GM12873 (cell line): ENCODE measurements around the gene GRAP.

ENCODE experiments used
- CTCF ChIP-seq: IDR thresholded peaks from 2 replicates; pipeline ENCODE4 v1.5.1; 2012; ENCODE audit warnings: low read depth, mild to moderate bottlenecking, moderate library complexity, low read length, control low read depth; ENCODE audit not compliant: insufficient read depth; ENCODE audit errors: missing control alignments

GRAP gene

GRCh38 chr17:18977021-18977420 lies 69.7 kb downstream of the GRAP start:
- no peak for TF ChIP-seq CTCF

GRCh38 chr17:18976201-18976600 lies 70.6 kb downstream of the GRAP start:
- TF ChIP-seq CTCF: no peak

GRCh38 chr17:18975597-18975996 lies 71.2 kb downstream of the GRAP start:
- TF ChIP-seq CTCF: no peak

GRCh38 chr17:18974407-18975149 lies 72.2 kb downstream of the GRAP start:
- no peak for TF ChIP-seq CTCF

- no peak for TF ChIP-seq CTCF
Observed at GRCh38 chr17:18971801-18972200, 75.0 kb downstream of the GRAP start.
